HEK293 (cell line): ENCODE results near the gene PTPRN.
A peak's percentile ranks its signal among the peaks of the same experiment; 100 is the strongest.

ENCODE experiments used
- AEBP2 ChIP-seq: fragments of 450-650 bp; formaldehyde crosslinking; IDR thresholded peaks from 2 replicates; pipeline ENCODE4 v1.5.1; 2016; ENCODE audit warnings: missing biosample characterization, missing genetic modification characterization, borderline replicate concordance
- BCL6B ChIP-seq: fragments of 450-650 bp; formaldehyde crosslinking; IDR thresholded peaks from 2 replicates; pipeline ENCODE4 v1.5.1; 2017; ENCODE audit warnings: missing biosample characterization, missing genetic modification characterization
- FEZF1 ChIP-seq: fragments of 450-650 bp; formaldehyde crosslinking; IDR thresholded peaks from 2 replicates; pipeline ENCODE4 v1.5.1; 2016; ENCODE audit warnings: missing biosample characterization, missing genetic modification characterization
- GLI2 ChIP-seq: fragments of 450-650 bp; formaldehyde crosslinking; IDR thresholded peaks from 2 replicates; pipeline ENCODE4; 2017; ENCODE audit warnings: missing biosample characterization, missing genetic modification characterization, low read depth, borderline replicate concordance
- GLIS2 ChIP-seq: fragments of 450-650 bp; formaldehyde crosslinking; IDR thresholded peaks from 2 replicates; pipeline ENCODE4 v1.5.1; 2016; ENCODE audit warnings: missing biosample characterization, missing genetic modification characterization
- REPIN1 ChIP-seq: fragments of 450-650 bp; formaldehyde crosslinking; IDR thresholded peaks from 2 replicates; pipeline ENCODE4 v1.5.1; 2017; ENCODE audit warnings: missing biosample characterization, missing genetic modification characterization, low read depth
- SALL2 ChIP-seq: fragments of 450-650 bp; formaldehyde crosslinking; IDR thresholded peaks from 2 replicates; pipeline ENCODE4 v1.5.0; 2017; ENCODE audit warnings: missing biosample characterization, mild to moderate bottlenecking, missing genetic modification characterization, borderline replicate concordance
- YY1 ChIP-seq: fragments of 450-650 bp; formaldehyde crosslinking; IDR thresholded peaks from 2 replicates; pipeline ENCODE4 v1.5.1; 2018; ENCODE audit warnings: missing biosample characterization, missing genetic modification characterization
- ZBTB48 ChIP-seq: fragments of 450-650 bp; formaldehyde crosslinking; IDR thresholded peaks from 2 replicates; pipeline ENCODE4 v1.5.1; 2016; ENCODE audit warnings: missing biosample characterization, missing genetic modification characterization
- ZNF112 ChIP-seq: fragments of 450-650 bp; formaldehyde crosslinking; IDR thresholded peaks from 2 replicates; pipeline ENCODE4 v1.5.0; 2017; ENCODE audit warnings: missing biosample characterization, missing genetic modification characterization
- ZNF121 ChIP-seq: fragments of 450-650 bp; formaldehyde crosslinking; IDR thresholded peaks from 2 replicates; pipeline ENCODE4 v1.5.1; 2016; ENCODE audit warnings: missing biosample characterization, missing genetic modification characterization
- ZNF132 ChIP-seq: fragments of 450-650 bp; formaldehyde crosslinking; IDR thresholded peaks from 2 replicates; pipeline ENCODE4 v1.5.1; 2017; ENCODE audit warnings: missing biosample characterization, missing genetic modification characterization, borderline replicate concordance
- ZNF169 ChIP-seq: fragments of 450-650 bp; formaldehyde crosslinking; IDR thresholded peaks from 2 replicates; pipeline ENCODE4 v1.5.1; 2016; ENCODE audit warnings: missing biosample characterization, missing genetic modification characterization
- ZNF221 ChIP-seq: fragments of 450-650 bp; formaldehyde crosslinking; IDR thresholded peaks from 2 replicates; pipeline ENCODE4 v1.5.1; 2017; ENCODE audit warnings: missing biosample characterization, missing genetic modification characterization, borderline replicate concordance
- ZNF23 ChIP-seq: fragments of 450-650 bp; formaldehyde crosslinking; IDR thresholded peaks from 2 replicates; pipeline ENCODE4 v1.5.1; 2016; ENCODE audit warnings: missing biosample characterization, missing genetic modification characterization, borderline replicate concordance
- ZNF37A ChIP-seq: fragments of 450-650 bp; IDR thresholded peaks from 2 replicates; pipeline ENCODE4 v1.5.1; 2018; ENCODE audit warnings: missing biosample characterization, missing genetic modification characterization
- ZNF394 ChIP-seq: fragments of 450-650 bp; formaldehyde crosslinking; IDR thresholded peaks from 2 replicates; pipeline ENCODE4 v1.5.1; 2016; ENCODE audit warnings: missing biosample characterization, missing genetic modification characterization, mild to moderate bottlenecking, moderate library complexity, borderline replicate concordance
- ZNF426 ChIP-seq: fragments of 450-650 bp; formaldehyde crosslinking; IDR thresholded peaks from 2 replicates; pipeline ENCODE4 v1.5.1; 2017; ENCODE audit warnings: missing biosample characterization, missing genetic modification characterization, mild to moderate bottlenecking, inconsistent platforms, moderate library complexity
- ZNF510 ChIP-seq: fragments of 450-650 bp; formaldehyde crosslinking; IDR thresholded peaks from 2 replicates; pipeline ENCODE4 v1.5.1; 2018; ENCODE audit warnings: mild to moderate bottlenecking, missing genetic modification characterization, missing biosample characterization; ENCODE audit not compliant: insufficient replicate concordance
- ZNF514 ChIP-seq: fragments of 450-650 bp; formaldehyde crosslinking; IDR thresholded peaks from 2 replicates; pipeline ENCODE4 v1.5.1; 2016; ENCODE audit warnings: missing biosample characterization, missing genetic modification characterization
- ZNF544 ChIP-seq: fragments of 450-650 bp; formaldehyde crosslinking; IDR thresholded peaks from 2 replicates; pipeline ENCODE4 v1.5.0; 2017; ENCODE audit warnings: missing biosample characterization, missing genetic modification characterization
- ZNF654 ChIP-seq: fragments of 450-650 bp; formaldehyde crosslinking; IDR thresholded peaks from 2 replicates; pipeline ENCODE4 v1.5.1; 2016; ENCODE audit warnings: low read depth, missing biosample characterization, missing genetic modification characterization
- ZNF664 ChIP-seq: fragments of 450-650 bp; formaldehyde crosslinking; IDR thresholded peaks from 2 replicates; pipeline ENCODE4 v1.5.1; 2016; ENCODE audit warnings: missing biosample characterization, missing genetic modification characterization
- ZNF777 ChIP-seq: fragments of 450-650 bp; formaldehyde crosslinking; IDR thresholded peaks from 2 replicates; pipeline ENCODE4 v1.5.1; 2017; ENCODE audit warnings: missing biosample characterization, missing genetic modification characterization, borderline replicate concordance
- ZNF837 ChIP-seq: fragments of 450-650 bp; formaldehyde crosslinking; IDR thresholded peaks from 2 replicates; pipeline ENCODE4 v1.5.1; 2016; ENCODE audit warnings: missing biosample characterization, missing genetic modification characterization
- ZSCAN5A ChIP-seq: fragments of 450-650 bp; formaldehyde crosslinking; IDR thresholded peaks from 2 replicates; pipeline ENCODE4 v1.5.1; 2016; ENCODE audit warnings: missing biosample characterization, missing genetic modification characterization
- TF ChIP-seq, protein P1 (sequence below): fragments of 450-650 bp; formaldehyde crosslinking; IDR thresholded peaks from 2 replicates; pipeline ENCODE4 v1.5.1; 2016; ENCODE audit warnings: missing biosample characterization, missing genetic modification characterization
- TF ChIP-seq, protein P2 (sequence below): fragments of 450-650 bp; formaldehyde crosslinking; IDR thresholded peaks from 2 replicates; pipeline ENCODE4 v1.5.1; 2016; ENCODE audit warnings: missing biosample characterization, missing genetic modification characterization
- TF ChIP-seq, protein P3 (sequence below): fragments of 450-650 bp; formaldehyde crosslinking; IDR thresholded peaks from 2 replicates; pipeline ENCODE4 v1.5.1; 2016; ENCODE audit warnings: missing biosample characterization, missing genetic modification characterization, low read depth

The PTPRN gene

GRCh38 chr2:219294356-219295351 is 14.5 kb downstream of the PTPRN start (continued):
- TF ChIP-seq ZNF394 (tag by site-specific recombination), result no peak
- no peak for TF ChIP-seq REPIN1
- TF ChIP-seq ZNF221 (tag by site-specific recombination), result no peak
- TF ChIP-seq ZNF777, result no peak
- TF ChIP-seq ZNF37A (tag by site-specific recombination), result no peak
- TF ChIP-seq ZNF121 (tag by site-specific recombination), result no peak
- TF ChIP-seq, protein P1, sequence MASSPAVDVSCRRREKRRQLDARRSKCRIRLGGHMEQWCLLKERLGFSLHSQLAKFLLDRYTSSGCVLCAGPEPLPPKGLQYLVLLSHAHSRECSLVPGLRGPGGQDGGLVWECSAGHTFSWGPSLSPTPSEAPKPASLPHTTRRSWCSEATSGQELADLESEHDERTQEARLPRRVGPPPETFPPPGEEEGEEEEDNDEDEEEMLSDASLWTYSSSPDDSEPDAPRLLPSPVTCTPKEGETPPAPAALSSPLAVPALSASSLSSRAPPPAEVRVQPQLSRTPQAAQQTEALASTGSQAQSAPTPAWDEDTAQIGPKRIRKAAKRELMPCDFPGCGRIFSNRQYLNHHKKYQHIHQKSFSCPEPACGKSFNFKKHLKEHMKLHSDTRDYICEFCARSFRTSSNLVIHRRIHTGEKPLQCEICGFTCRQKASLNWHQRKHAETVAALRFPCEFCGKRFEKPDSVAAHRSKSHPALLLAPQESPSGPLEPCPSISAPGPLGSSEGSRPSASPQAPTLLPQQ (tag by site-specific recombination), result peak; percentile 71; the same call in 1 of the 2 replicates
- no peak for TF ChIP-seq ZNF23 (tag by site-specific recombination)
- TF ChIP-seq FEZF1 (tag by site-specific recombination), result no peak
- TF ChIP-seq YY1 (tag by site-specific recombination), result no peak; the same call in 1 of the 2 replicates
- no peak for TF ChIP-seq ZNF654 (tag by site-specific recombination)
- TF ChIP-seq ZSCAN5A (tag by site-specific recombination), result 0 out of 2 replicates have a peak, but pooled peaks have one; percentile 38
- TF ChIP-seq, protein P2, sequence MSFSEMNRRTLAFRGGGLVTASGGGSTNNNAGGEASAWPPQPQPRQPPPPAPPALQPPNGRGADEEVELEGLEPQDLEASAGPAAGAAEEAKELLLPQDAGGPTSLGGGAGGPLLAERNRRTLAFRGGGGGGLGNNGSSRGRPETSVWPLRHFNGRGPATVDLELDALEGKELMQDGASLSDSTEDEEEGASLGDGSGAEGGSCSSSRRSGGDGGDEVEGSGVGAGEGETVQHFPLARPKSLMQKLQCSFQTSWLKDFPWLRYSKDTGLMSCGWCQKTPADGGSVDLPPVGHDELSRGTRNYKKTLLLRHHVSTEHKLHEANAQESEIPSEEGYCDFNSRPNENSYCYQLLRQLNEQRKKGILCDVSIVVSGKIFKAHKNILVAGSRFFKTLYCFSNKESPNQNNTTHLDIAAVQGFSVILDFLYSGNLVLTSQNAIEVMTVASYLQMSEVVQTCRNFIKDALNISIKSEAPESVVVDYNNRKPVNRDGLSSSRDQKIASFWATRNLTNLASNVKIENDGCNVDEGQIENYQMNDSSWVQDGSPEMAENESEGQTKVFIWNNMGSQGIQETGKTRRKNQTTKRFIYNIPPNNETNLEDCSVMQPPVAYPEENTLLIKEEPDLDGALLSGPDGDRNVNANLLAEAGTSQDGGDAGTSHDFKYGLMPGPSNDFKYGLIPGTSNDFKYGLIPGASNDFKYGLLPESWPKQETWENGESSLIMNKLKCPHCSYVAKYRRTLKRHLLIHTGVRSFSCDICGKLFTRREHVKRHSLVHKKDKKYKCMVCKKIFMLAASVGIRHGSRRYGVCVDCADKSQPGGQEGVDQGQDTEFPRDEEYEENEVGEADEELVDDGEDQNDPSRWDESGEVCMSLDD (tag by site-specific recombination), result no peak
- TF ChIP-seq ZNF112 (tag by site-specific recombination), result no peak
- TF ChIP-seq GLI2 (tag by site-specific recombination), result no peak
- TF ChIP-seq, protein P3, sequence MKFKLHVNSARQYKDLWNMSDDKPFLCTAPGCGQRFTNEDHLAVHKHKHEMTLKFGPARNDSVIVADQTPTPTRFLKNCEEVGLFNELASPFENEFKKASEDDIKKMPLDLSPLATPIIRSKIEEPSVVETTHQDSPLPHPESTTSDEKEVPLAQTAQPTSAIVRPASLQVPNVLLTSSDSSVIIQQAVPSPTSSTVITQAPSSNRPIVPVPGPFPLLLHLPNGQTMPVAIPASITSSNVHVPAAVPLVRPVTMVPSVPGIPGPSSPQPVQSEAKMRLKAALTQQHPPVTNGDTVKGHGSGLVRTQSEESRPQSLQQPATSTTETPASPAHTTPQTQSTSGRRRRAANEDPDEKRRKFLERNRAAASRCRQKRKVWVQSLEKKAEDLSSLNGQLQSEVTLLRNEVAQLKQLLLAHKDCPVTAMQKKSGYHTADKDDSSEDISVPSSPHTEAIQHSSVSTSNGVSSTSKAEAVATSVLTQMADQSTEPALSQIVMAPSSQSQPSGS (tag by site-specific recombination), result no peak
- TF ChIP-seq ZNF514, result no peak
- TF ChIP-seq GLIS2 (tag by site-specific recombination), result peak; percentile 62; the same call in 1 of the 2 replicates
- TF ChIP-seq SALL2, result no peak
- TF ChIP-seq ZNF169, result no peak
- TF ChIP-seq AEBP2, result no peak
- no peak for TF ChIP-seq ZNF664 (tag by site-specific recombination)
- no peak for TF ChIP-seq ZNF510
- no peak for TF ChIP-seq ZNF426
- no peak for TF ChIP-seq ZNF837
- TF ChIP-seq ZNF544, result no peak
- no peak for TF ChIP-seq ZNF132 (tag by site-specific recombination)
- peak; percentile 62; the same call in 1 of the 2 replicates for TF ChIP-seq ZBTB48 (tag by site-specific recombination)
- TF ChIP-seq BCL6B (tag by site-specific recombination), result no peak
